ENCODE measurements around the gene CAPN14.

DNA sequence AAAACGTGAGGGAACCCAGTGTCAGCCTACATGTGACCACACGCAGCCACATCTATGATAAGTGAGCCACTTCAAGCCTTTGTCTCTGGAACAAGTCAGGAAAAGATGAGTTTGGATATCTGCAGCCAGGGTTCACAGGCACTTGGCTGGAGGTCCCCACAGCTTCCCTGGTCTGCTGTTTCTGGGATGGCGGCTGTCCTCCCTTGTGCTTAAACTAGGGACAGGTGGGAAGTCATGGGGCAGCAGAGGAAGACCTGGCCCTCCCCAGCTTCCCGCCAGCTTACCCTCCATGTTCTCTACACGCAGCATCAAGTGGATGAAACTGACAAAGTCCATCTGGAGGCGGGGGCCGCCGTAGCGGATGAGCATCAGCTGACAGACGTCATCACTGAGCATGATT lies 40.6 kb downstream of the CAPN14 start:
- TF ChIP-seq, protein P1, sequence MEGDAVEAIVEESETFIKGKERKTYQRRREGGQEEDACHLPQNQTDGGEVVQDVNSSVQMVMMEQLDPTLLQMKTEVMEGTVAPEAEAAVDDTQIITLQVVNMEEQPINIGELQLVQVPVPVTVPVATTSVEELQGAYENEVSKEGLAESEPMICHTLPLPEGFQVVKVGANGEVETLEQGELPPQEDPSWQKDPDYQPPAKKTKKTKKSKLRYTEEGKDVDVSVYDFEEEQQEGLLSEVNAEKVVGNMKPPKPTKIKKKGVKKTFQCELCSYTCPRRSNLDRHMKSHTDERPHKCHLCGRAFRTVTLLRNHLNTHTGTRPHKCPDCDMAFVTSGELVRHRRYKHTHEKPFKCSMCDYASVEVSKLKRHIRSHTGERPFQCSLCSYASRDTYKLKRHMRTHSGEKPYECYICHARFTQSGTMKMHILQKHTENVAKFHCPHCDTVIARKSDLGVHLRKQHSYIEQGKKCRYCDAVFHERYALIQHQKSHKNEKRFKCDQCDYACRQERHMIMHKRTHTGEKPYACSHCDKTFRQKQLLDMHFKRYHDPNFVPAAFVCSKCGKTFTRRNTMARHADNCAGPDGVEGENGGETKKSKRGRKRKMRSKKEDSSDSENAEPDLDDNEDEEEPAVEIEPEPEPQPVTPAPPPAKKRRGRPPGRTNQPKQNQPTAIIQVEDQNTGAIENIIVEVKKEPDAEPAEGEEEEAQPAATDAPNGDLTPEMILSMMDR (IDR thresholded peaks at IDR 0.05; ENCODE audit: insufficient read depth, low read length): no peak
- TF ChIP-seq, protein P2, sequence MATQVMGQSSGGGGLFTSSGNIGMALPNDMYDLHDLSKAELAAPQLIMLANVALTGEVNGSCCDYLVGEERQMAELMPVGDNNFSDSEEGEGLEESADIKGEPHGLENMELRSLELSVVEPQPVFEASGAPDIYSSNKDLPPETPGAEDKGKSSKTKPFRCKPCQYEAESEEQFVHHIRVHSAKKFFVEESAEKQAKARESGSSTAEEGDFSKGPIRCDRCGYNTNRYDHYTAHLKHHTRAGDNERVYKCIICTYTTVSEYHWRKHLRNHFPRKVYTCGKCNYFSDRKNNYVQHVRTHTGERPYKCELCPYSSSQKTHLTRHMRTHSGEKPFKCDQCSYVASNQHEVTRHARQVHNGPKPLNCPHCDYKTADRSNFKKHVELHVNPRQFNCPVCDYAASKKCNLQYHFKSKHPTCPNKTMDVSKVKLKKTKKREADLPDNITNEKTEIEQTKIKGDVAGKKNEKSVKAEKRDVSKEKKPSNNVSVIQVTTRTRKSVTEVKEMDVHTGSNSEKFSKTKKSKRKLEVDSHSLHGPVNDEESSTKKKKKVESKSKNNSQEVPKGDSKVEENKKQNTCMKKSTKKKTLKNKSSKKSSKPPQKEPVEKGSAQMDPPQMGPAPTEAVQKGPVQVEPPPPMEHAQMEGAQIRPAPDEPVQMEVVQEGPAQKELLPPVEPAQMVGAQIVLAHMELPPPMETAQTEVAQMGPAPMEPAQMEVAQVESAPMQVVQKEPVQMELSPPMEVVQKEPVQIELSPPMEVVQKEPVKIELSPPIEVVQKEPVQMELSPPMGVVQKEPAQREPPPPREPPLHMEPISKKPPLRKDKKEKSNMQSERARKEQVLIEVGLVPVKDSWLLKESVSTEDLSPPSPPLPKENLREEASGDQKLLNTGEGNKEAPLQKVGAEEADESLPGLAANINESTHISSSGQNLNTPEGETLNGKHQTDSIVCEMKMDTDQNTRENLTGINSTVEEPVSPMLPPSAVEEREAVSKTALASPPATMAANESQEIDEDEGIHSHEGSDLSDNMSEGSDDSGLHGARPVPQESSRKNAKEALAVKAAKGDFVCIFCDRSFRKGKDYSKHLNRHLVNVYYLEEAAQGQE (IDR thresholded peaks at IDR 0.05; ENCODE audit: insufficient replicate concordance, low read depth): no peak
- TF ChIP-seq POLR2AphosphoS5 (IDR thresholded peaks at IDR 0.05; ENCODE audit: low read depth) (no peak), GABPA (IDR thresholded peaks at IDR 0.05; ENCODE audit: low read depth) (no peak), SPI1 (IDR thresholded peaks at IDR 0.05; ENCODE audit: borderline replicate concordance, low read depth) (no peak)
